Measurements from ENCODE around the gene TUBB2B.

DNA sequence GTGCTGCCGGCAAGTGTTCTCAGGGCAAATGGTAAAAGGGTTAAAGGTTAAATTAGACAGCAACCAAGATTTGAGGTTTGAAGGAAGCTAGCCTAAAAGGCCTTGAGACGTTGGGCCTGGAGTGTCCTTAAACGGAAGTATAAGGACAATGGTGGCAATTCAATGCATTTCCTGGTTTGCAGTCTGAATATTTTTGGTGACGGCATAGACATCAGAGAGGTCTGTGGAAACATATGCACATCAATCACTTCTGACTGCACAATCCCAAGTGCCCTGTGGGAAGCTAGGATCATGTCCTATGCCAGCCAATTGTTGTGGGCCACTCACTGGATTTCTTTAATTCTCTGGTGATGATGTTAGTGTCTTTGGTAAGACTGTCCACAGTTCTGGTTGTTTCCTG is 44.4 kb downstream of the TUBB2B start:
- TF ChIP-seq CTBP1 (IDR thresholded peaks at IDR 0.05; ENCODE audit: borderline replicate concordance) (no peak), LEF1 (IDR thresholded peaks at IDR 0.05; ENCODE audit: borderline replicate concordance) (no peak), FOXK2 (IDR thresholded peaks at IDR 0.05) (no peak)
